Epithelial cell of proximal tubule (primary cell): ENCODE measurements around the gene SEC14L5. TPM values are rescaled to one million over a fixed set of nuclear protein-coding genes. Genes with fewer than 3 reads are reported as not detected.
A peak's percentile ranks its signal among the peaks of the same experiment; 100 is the strongest.
"Not testable (repeated sequence)": the region's sequence is repeated elsewhere in the genome, so short reads cannot be mapped to it uniquely, and the experiment has no call there.

Experiments
- DNase-seq: peaks from one replicate; pipeline ENCODE4 v3.0.0-alpha.2; 2011; ENCODE audit warnings: low read depth
- H3K4me3 ChIP-seq: 2 replicates; pipeline ENCODE4 v1.5.1; 2011; ENCODE audit warnings: low read depth, mild to moderate bottlenecking, low read length
- CTCF ChIP-seq: conservative IDR thresholded peaks from 2 replicates; pipeline ENCODE4 v1.5.1; 2012; ENCODE audit warnings: low read depth, mild to moderate bottlenecking, low read length
- total RNA-seq: library from RNA; depleted of rRNA; stranded (reverse); fragments of >200 nt; gene quantifications from 2 replicates; pipeline ENCODE4 v1.2.3, GENCODE V29; 2015

Gene SEC14L5
- total RNA-seq, 1 donor from 2014 or later = under 0.01 TPM

- no peak for DNase-seq
- TF ChIP-seq CTCF = no peak
- H3K4me3 ChIP-seq = no peak overlapping the region
These were observed 29.9 kb upstream of the SEC14L5 start for GRCh38 chr16:4928227-4928626.

GRCh38 chr16:4929619-4930018 is 28.5 kb upstream of the SEC14L5 start:
- H3K4me3 ChIP-seq, DNase-seq: not testable (repeated sequence)

DNA sequence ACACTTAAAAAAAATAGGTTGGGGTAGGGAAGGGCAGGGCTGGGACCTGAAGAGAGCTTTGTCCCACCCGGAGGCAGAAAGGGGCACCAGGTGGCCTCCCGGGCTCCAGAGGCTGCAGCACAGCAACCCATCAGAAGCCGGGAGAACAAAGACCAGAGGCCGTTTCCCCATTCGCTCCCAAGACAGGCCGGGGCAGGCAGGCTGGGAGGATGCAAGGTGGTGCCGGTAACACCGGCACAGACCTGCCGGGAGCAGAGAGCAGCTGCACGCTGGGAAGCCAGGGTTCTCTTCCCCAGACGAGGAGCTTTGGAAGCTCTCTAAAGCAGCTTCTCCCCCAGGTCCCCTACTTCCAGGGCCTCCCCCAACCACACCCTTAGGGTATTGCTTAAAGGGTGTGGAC is 26.7 kb upstream of the SEC14L5 start:
- DNase-seq = no peak
- H3K4me3 ChIP-seq = no peak overlapping the region
- no peak for TF ChIP-seq CTCF

DNA sequence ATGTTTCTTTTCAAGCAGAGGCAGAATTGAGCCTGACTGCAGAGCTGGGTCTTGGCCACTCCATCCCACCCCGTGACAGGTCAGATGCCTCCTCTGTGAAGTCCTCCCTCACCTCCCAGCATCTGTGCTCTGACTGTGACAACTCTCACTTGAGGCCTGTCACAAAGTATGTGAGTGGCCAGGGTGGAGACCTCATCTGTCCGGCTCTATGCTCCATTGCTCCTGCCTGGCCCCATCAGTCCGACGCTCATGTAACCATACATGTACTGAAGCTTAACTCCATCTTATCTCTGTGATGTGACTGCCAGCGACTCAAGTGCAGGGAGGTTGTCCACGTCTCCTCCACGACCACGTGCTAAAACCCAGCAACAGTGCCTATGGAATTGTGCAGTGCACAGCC is 24.7 kb upstream of the SEC14L5 start:
- H3K4me3 ChIP-seq = no peak overlapping the region
- no peak for TF ChIP-seq CTCF
- no peak for DNase-seq

- H3K4me3 ChIP-seq = no peak overlapping the region
- no peak for DNase-seq
- TF ChIP-seq CTCF = no peak
These were observed 24.2 kb upstream of the SEC14L5 start for GRCh38 chr16:4933871-4934395.

- no peak for TF ChIP-seq CTCF
- no peak for DNase-seq
- no peak overlapping the region for H3K4me3 ChIP-seq
These were observed 23.5 kb upstream of the SEC14L5 start for GRCh38 chr16:4934591-4934990.

DNA sequence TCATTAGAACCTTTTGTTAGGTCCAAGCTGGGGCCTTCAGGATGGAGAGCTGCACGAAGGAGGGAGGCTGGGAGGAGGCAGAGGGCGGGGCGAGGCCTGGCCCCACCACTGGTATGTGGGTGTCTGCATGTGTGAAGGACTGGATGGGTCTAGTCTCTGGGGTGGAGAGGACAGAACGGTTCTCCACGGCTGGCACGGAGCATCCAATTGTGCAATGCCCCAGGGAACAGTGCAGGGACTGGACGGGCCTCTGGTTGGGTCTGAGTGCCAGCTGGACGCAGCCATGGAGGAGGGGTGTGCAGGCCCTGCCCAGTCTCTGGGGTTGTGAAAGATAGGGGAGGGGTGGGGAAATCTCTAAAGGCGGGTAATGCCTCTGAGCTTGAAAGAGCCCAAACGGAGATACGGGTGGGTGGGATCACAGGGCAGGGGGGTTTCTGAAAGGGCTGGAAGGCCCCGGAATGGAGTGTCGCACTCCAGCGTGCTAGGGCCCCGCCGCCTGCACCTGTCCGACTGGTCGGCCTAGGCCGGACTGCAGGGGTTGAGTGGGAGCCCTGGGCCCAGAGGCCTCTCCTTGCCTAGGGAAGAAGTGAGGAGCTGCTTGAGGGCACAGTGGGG is 22.8 kb upstream of the SEC14L5 start:
- TF ChIP-seq CTCF = no peak
- no peak for DNase-seq
- H3K4me3 ChIP-seq = peak overlapping the region; percentile 82
